Mammary epithelial cell (primary cell): ENCODE data around the gene PTPN13.

Source experiments
- EZH2 ChIP-seq: IDR thresholded peaks from 2 replicates; pipeline ENCODE4 v1.6.1; 2012; ENCODE audit warnings: low read length, inconsistent platforms, borderline replicate concordance
- TF ChIP-seq, protein P1 (sequence below), 2 donors: IDR thresholded peaks in 1 of 2; conservative IDR thresholded peaks in 1 of 2; 2 replicates each; pipeline ENCODE4 v1.5.1; 2011 to 2012; ENCODE audit warnings: inconsistent platforms in 2 of 2, low read length in 2 of 2, mild to moderate bottlenecking in 2 of 2, control low read depth in 1 of 2, low read depth in 1 of 2; ENCODE audit not compliant: insufficient read depth in 1 of 2; ENCODE audit errors: extremely low read depth in 1 of 2

- TF ChIP-seq, protein P1, sequence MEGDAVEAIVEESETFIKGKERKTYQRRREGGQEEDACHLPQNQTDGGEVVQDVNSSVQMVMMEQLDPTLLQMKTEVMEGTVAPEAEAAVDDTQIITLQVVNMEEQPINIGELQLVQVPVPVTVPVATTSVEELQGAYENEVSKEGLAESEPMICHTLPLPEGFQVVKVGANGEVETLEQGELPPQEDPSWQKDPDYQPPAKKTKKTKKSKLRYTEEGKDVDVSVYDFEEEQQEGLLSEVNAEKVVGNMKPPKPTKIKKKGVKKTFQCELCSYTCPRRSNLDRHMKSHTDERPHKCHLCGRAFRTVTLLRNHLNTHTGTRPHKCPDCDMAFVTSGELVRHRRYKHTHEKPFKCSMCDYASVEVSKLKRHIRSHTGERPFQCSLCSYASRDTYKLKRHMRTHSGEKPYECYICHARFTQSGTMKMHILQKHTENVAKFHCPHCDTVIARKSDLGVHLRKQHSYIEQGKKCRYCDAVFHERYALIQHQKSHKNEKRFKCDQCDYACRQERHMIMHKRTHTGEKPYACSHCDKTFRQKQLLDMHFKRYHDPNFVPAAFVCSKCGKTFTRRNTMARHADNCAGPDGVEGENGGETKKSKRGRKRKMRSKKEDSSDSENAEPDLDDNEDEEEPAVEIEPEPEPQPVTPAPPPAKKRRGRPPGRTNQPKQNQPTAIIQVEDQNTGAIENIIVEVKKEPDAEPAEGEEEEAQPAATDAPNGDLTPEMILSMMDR (conservative IDR thresholded peaks at IDR 0.05 in 1 of 2, IDR thresholded peaks at IDR 0.05 in 1 of 2; ENCODE audit: extremely low read depth in 1 of 2, insufficient read depth in 1 of 2, low read depth in 1 of 2, low read length in 2 of 2): no peak
- no peak for TF ChIP-seq EZH2
Measured at GRCh38 chr4:86741846-86742245, 147.7 kb downstream of the PTPN13 start.
